ENCODE data around the gene CCR5AS.
A peak's percentile ranks its signal among the peaks of the same experiment; 100 is the strongest.

CCR5AS gene

DNA sequence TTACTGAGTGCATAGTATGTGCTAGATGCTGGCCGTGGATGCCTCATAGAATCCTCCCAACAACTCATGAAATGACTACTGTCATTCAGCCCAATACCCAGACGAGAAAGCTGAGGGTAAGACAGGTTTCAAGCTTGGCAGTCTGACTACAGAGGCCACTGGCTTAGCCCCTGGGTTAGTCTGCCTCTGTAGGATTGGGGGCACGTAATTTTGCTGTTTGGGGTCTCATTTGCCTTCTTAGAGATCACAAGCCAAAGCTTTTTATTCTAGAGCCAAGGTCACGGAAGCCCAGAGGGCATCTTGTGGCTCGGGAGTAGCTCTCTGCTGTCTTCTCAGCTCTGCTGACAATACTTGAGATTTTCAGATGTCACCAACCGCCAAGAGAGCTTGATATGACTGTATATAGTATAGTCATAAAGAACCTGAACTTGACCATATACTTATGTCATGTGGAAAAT is 37.2 kb downstream of the CCR5AS start:
- TF ChIP-seq EZH2phosphoT487 (IDR thresholded peaks at IDR 0.05) (no peak), EZH2 (IDR thresholded peaks at IDR 0.05) (no peak)
- TF ChIP-seq, protein P1, sequence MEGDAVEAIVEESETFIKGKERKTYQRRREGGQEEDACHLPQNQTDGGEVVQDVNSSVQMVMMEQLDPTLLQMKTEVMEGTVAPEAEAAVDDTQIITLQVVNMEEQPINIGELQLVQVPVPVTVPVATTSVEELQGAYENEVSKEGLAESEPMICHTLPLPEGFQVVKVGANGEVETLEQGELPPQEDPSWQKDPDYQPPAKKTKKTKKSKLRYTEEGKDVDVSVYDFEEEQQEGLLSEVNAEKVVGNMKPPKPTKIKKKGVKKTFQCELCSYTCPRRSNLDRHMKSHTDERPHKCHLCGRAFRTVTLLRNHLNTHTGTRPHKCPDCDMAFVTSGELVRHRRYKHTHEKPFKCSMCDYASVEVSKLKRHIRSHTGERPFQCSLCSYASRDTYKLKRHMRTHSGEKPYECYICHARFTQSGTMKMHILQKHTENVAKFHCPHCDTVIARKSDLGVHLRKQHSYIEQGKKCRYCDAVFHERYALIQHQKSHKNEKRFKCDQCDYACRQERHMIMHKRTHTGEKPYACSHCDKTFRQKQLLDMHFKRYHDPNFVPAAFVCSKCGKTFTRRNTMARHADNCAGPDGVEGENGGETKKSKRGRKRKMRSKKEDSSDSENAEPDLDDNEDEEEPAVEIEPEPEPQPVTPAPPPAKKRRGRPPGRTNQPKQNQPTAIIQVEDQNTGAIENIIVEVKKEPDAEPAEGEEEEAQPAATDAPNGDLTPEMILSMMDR (IDR thresholded peaks at IDR 0.05): no peak
- H3K27ac ChIP-seq: no peak overlapping the region
- no peak overlapping the region for H3K4me2 ChIP-seq
- no peak overlapping the region for H3K27ac Mint-ChIP-seq
- no peak overlapping the region for H3K4me3 ChIP-seq
- no peaks in the 10 kb centered on the region for H3F3A ChIP-seq (ENCODE audit: low read depth)
- H2AFZ ChIP-seq (replicated peaks): no peak overlapping the region
- peaks cover 6% of the 10 kb centered on the region for H3K27me3 Mint-ChIP-seq (ENCODE audit: insufficient read depth, low read depth)
- DNase-seq (ENCODE audit: low spot score): no peak
- H4K20me1 ChIP-seq (ENCODE audit: low read depth): no peaks in the 10 kb centered on the region
- no peaks in the 10 kb centered on the region for H3K9me3 Mint-ChIP-seq
- no peak overlapping the region for H3K9ac ChIP-seq
- no peaks in the 10 kb centered on the region for H3K36me3 ChIP-seq
- no peaks in the 10 kb centered on the region for H3K9me3 ChIP-seq (ENCODE audit: low read depth)
- no peaks in the 10 kb centered on the region for H3K4me1 Mint-ChIP-seq
- no peaks in the 10 kb centered on the region for H3K36me3 Mint-ChIP-seq
- H3K4me1 ChIP-seq: no peaks in the 10 kb centered on the region
- H3K27me3 ChIP-seq: no peaks in the 10 kb centered on the region
- no peaks in the 10 kb centered on the region for H3K79me2 ChIP-seq (ENCODE audit: low read depth)
- no peak overlapping the region for H3K4me3 Mint-ChIP-seq

DNA sequence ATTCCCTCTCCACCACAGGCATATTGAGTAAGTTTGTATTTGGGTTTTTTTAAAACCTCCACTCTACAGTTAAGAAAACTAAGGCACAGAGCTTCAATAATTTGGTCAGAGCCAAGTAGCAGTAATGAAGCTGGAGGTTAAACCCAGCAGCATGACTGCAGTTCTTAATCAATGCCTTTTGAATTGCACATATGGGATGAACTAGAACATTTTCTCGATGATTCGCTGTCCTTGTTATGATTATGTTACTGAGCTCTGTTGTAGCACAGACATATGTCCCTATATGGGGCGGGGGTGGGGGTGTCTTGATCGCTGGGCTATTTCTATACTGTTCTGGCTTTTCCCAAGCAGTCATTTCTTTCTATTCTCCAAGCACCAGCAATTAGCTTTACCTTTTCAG is 37.7 kb downstream of the CCR5AS start:
- Mint-ChIP-seq H3K4me1 (no peaks in the 10 kb centered on the region), H3K9me3 (no peaks in the 10 kb centered on the region), H3K36me3 (no peaks in the 10 kb centered on the region), H3K4me3 (no peak overlapping the region), H3K27me3 (ENCODE audit: insufficient read depth, low read depth) (peaks cover 6% of the 10 kb centered on the region), H3K27ac (no peak overlapping the region)
- H3K9me3 ChIP-seq (ENCODE audit: low read depth): no peaks in the 10 kb centered on the region
- no peaks in the 10 kb centered on the region for H3F3A ChIP-seq (ENCODE audit: low read depth)
- no peaks in the 10 kb centered on the region for H3K4me1 ChIP-seq
- H3K27ac ChIP-seq: no peak overlapping the region
- H4K20me1 ChIP-seq (ENCODE audit: low read depth): no peaks in the 10 kb centered on the region
- no peak overlapping the region for H2AFZ ChIP-seq (replicated peaks)
- no peak for DNase-seq (ENCODE audit: low spot score)
- H3K36me3 ChIP-seq: no peaks in the 10 kb centered on the region
- no peak overlapping the region for H3K4me3 ChIP-seq
- no peak for TF ChIP-seq EZH2 (IDR thresholded peaks at IDR 0.05)
- TF ChIP-seq, protein P1 (IDR thresholded peaks at IDR 0.05): no peak
- H3K27me3 ChIP-seq: no peaks in the 10 kb centered on the region
- no peak overlapping the region for H3K9ac ChIP-seq
- H3K4me2 ChIP-seq: no peak overlapping the region
- H3K79me2 ChIP-seq (ENCODE audit: low read depth): no peaks in the 10 kb centered on the region

DNA sequence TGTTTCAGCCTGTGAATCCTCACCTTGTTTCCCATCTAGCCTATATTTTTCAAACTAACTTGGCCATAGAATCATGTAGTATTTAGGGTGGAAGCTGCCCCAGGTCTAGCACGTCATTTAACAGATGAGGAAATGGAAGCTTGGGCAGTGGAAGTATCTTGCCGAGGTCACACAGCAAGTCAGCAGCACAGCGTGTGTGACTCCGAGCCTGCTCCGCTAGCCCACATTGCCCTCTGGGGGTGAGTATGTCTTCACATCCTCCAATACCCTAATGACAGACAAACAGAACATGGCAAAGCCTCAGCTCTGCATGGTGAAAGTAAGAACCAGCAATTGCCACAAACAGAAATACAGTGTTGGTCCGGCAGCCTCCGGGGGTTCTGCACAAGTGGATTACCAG is 38.3 kb downstream of the CCR5AS start:
- no peaks in the 10 kb centered on the region for H3F3A ChIP-seq (ENCODE audit: low read depth)
- H3K36me3 Mint-ChIP-seq: no peaks in the 10 kb centered on the region
- H3K4me1 Mint-ChIP-seq: no peaks in the 10 kb centered on the region
- H3K9ac ChIP-seq: no peak overlapping the region
- no peaks in the 10 kb centered on the region for H3K9me3 ChIP-seq (ENCODE audit: low read depth)
- TF ChIP-seq EZH2 (IDR thresholded peaks at IDR 0.05): no peak
- TF ChIP-seq, protein P1 (IDR thresholded peaks at IDR 0.05): peak; percentile 52
- H3K27ac Mint-ChIP-seq: no peak overlapping the region
- H3K27me3 ChIP-seq: no peaks in the 10 kb centered on the region
- H3K4me2 ChIP-seq: no peak overlapping the region
- no peaks in the 10 kb centered on the region for H3K36me3 ChIP-seq
- H3K27ac ChIP-seq: no peak overlapping the region
- H3K4me1 ChIP-seq: no peaks in the 10 kb centered on the region
- no peak overlapping the region for H3K4me3 Mint-ChIP-seq
- H3K79me2 ChIP-seq (ENCODE audit: low read depth): no peaks in the 10 kb centered on the region
- no peaks in the 10 kb centered on the region for H4K20me1 ChIP-seq (ENCODE audit: low read depth)
- peaks cover 6% of the 10 kb centered on the region for H3K27me3 Mint-ChIP-seq (ENCODE audit: insufficient read depth, low read depth)
- peak overlapping the region; percentile 74 for H2AFZ ChIP-seq (replicated peaks)
- DNase-seq (ENCODE audit: low spot score): peak; percentile 70
- H3K9me3 Mint-ChIP-seq: no peaks in the 10 kb centered on the region
- no peak overlapping the region for H3K4me3 ChIP-seq

All from neural progenitor cell (in vitro differentiated cells).